HG03064 (cell line): Measurements from ENCODE around the gene HYI.
"Not testable (repeated sequence)": the region's sequence is repeated elsewhere in the genome, so short reads cannot be mapped to it uniquely, and the experiment has no call there.

Experiments used
- ATAC-seq: cut with Tn5 transposase; IDR thresholded peaks from one replicate; pipeline ENCODE4 v1.9.1; 2021; ENCODE audit warnings: low read depth; ENCODE audit not compliant: unreplicated experiment

HYI gene

DNA sequence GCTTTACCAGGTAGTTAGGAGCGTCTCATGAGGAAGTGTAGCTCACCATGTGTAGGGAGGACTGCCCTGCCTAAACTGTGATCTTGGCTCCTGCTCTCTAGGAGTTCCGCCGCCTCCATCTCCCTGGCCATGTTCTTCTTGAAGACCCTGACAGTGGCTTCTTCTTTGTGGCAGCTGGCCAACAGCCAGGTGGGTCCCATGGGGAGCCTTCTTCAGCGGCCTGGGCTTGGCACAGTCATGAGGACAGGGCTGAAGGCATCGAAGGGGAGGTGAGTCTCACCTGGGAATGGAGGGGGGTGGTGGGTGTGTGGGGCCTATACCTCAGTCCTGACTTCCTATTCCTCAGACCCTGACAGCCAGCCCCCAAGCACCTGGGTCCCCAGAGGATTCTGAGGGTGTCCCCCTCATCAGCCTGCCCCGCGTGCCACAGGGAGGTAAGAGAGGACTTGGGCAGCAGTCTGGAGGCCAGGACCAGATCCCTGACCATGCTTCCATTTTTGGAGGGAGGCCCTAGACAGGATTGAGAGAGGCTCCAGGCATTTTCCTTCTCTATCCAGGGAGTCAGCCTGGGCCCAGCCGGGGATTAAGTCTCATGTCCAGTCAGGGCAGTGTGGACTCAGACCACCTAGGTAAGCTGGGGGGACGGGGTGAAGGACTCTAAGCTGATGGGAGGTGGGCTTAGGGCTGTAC lies 21.4 kb downstream of the HYI start:
- no peak for ATAC-seq

DNA sequence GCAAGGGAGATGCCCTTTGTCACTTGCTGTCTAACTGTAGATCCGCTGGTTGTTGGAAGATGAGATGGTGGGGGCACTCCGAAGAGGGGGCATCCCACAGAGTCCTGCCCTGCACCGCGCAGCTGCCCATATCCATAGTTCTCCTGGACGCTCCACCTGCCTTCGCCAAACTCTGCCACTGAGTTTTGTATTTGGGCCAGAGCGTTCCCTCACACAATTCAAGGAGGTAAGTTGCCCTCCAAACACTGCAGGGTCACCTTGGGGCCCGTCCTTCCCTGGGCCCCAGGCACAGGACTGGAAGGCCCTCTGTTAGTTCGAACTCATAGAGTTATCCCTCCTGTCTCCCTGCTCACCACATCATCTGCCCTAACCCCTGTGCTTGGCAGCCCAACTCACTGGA lies 22.1 kb downstream of the HYI start:
- ATAC-seq, result no peak

DNA sequence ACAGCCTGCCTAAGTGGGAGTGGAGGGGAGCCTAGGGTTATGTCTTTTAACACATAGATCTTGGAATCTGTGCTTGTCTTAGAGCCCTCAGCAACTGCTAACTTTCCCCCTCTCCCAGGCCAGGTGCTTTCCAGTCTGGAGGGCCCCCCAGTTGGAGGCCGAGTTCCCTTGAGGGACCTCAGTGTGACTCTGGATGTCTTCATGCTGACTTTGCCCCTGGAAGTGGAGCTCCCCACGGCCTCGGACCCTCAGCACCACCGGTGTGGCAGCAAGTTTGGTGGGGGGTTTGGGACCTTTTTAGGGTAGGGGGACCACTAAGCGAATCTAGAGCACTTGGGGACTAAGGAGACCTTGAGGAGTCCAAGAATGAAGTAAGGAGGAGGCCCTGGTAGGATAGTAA lies 22.9 kb downstream of the HYI start:
- no peak for ATAC-seq

DNA sequence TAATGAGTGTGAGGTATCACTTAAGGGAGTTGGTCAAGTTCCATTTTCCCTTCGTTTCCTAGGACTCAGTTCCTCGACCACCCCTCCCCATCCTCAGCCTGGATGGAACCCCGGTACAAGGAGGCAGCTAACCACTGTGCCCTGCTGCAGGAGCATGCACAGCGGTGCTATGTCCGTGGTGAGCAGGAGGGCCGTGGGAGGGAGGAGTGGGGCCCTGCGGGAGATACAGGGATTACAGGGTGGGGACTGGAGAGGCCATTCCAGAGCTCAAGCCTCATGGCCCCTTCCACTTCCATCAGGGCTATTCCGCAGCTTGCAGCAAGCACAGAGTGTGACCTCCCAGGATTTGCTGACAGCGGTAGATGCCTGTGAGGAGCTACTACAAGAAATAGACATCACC lies 25.8 kb downstream of the HYI start:
- ATAC-seq, result no peak

DNA sequence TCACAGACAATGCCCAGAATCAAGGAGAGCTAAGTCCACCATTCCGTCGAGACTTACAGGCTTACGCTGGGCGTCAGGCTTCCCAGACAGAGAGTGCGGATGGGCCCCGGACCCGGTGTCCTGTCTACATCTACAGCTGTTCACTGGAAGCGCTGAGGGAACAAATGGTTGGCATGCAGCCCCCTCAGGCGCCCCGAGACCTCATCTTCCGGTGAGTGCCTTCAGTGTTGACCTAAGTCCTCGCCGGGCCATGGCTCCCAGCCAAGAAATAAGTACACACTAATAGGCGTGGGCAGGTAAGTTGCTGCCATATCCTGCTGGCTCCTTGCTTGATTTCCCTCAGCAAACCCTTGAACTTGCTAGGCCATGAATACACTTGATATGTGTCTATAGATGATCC lies 26.2 kb downstream of the HYI start:
- ATAC-seq, result no peak

- ATAC-seq, result no peak
Observed at GRCh38 chr1:43426221-43426620, 27.5 kb downstream of the HYI start.

GRCh38 chr1:43425045-43425444 lies 28.7 kb downstream of the HYI start:
- ATAC-seq, result no peak

- no peak for ATAC-seq
Observed at GRCh38 chr1:43423672-43424550, 29.8 kb downstream of the HYI start.

DNA sequence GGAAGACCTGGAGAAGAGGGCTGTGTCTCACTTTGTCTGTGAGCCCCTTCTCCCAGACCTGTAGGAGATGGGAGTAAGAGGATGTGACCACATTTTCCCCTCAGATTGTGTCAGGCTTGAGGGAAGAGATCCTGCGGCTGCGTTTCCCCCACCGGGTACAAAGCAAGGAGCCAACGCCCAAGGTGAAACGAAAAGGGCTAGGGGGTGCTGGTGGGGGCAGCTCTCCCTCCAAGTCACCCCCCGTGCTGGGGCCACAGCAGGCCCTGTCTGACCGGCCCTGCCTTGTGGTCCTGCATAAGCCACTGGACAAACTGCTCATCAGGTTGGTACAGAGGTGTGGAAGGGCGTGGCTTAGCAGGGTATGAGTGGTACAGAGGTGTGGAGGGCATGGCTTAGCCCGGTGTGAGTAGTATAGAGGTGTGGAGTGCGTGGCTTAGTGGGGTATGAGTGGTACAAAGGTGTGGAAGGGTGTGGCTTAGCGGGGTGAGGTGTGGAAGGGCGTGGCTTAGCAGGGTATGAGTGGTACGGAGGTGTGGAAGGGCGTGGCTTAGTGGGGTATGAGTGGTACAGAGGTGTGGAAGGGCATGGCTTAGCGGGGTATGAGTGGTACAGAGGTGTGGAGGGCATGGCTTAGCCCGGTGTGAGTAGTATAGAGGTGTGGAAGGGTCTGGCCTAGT lies 30.6 kb downstream of the HYI start:
- no peak for ATAC-seq

GRCh38 chr1:43421976-43422750 lies 31.6 kb downstream of the HYI start:
- ATAC-seq, result no peak

DNA sequence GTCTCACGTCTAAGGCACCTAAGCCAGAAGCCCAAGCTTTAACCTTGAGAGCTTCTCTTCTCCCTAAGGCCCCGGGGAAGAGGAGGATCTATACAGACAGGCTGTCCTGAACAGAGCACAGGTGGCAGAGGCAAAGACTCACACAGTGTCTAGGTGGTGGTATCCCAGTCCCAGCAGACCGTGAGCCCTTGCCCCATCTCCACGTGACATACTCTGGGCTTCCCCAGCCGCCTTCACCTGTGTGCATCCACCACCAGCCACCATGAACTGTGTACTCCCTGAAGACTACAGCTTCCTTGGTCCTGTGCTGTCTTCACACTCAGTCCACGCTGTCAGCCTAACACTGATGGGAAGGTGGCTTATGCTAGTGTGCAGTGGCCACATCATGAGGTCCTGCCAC lies 32.3 kb downstream of the HYI start:
- no peak for ATAC-seq

GRCh38 chr1:43420874-43421273 lies 32.9 kb downstream of the HYI start:
- ATAC-seq, result no peak

GRCh38 chr1:43419627-43420425 lies 33.9 kb downstream of the HYI start:
- ATAC-seq, result no peak

DNA sequence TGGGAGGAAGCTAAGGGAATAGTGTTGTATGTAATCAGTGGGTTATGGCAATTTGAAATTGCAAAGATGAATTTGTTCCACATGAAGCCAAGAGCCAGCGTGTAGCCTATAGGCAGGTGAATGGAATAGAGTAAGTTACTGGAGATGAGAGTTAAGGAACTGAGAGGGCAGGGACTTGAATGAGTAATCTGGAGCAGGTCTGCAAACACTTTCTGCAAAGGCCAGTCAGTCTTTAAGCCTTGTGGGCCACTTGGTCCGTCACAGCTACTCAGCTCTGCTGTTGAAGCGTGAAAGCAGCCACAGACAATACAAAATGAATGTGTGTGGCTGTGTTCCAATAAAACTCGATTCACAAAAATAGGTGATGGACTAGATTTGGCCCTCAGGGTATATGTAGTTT lies 34.9 kb downstream of the HYI start:
- no peak for ATAC-seq

DNA sequence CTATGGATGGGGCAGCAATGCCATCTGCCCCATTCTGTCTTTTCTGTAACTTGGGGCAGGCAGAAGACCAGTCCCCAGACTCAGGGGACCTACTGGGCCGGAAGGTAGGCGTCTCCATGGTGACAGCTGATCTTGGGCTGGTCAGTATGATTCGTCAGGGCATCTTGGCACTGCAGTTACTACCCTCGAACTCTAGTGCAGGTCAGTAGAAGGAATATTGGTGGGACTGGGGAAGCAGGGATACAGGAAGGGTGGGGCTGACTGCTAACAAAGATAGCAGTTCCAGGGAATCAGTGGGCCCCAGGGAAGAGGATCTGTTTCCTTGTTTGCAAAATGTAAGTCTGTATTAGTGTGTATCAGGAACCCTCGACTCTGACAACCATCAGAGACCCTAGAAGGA lies 37.8 kb downstream of the HYI start:
- no peak for ATAC-seq

- no peak for ATAC-seq
Observed at GRCh38 chr1:43414634-43415223, 39.0 kb downstream of the HYI start.

DNA sequence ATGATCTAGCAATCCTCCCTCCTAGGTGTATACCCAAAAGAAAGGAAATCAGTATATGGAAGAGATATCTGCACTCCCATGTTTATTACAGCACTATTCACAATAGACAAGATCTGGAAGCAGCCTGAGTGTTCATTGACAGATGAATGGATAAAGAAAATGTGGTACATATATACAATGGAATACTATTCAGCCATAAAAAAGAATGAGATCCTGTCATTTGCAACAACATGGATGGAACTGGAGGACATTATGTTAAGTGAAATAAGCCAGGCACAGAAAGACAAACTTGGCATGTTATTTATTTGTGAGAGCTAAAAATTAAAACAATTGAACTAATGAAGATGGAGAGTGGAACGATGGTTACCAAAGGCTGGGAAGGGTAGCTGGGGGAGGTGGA lies 40.3 kb downstream of the HYI start:
- ATAC-seq, result not testable (repeated sequence)

- ATAC-seq, result no peak
Observed at GRCh38 chr1:43410571-43410970, 43.2 kb downstream of the HYI start.

GRCh38 chr1:43405876-43406234 lies 47.9 kb downstream of the HYI start:
- no peak for ATAC-seq
